Thyroid gland (tissue), 4 donors: Measurements from ENCODE around the gene ATP4B. TPM values are rescaled to one million over a fixed set of nuclear protein-coding genes. Genes with fewer than 3 reads are reported as not detected.

Experiments used
- DNase-seq, 2 donors: peaks; one replicate each; pipeline ENCODE4 v3.0.0-alpha.2; 2019
- H3K27ac ChIP-seq, 3 donors: fragments of 200-600 bp; sonication (generic); 1 replicate in 2 of 3; 2 replicates in 1 of 3; pipeline ENCODE4 v1.5.1; 2016 to 2019; ENCODE audit warnings: mild to moderate bottlenecking in 1 of 3, moderate library complexity in 1 of 3
- H3K27me3 ChIP-seq: fragments of 200-600 bp; sonication (generic); one replicate; pipeline ENCODE4 v1.5.1; 2019
- H3K36me3 ChIP-seq, 2 donors: fragments of 200-600 bp; sonication (generic); one replicate each; pipeline ENCODE4 v1.5.1; 2016 to 2019
- H3K4me1 ChIP-seq, 2 donors: fragments of 200-600 bp; sonication (generic); one replicate each; pipeline ENCODE4 v1.5.1; 2017 to 2019
- H3K4me3 ChIP-seq, 3 donors: fragments of 200-600 bp; sonication (generic); replicated peaks in 1 of 3; 1 replicate in 2 of 3; 2 replicates in 1 of 3; pipeline ENCODE4 v1.5.1; 2016; ENCODE audit warnings: mild to moderate bottlenecking in 1 of 3
- H3K9me3 ChIP-seq: fragments of 200-600 bp; sonication (generic); one replicate; pipeline ENCODE4 v1.5.1; 2017
- CTCF ChIP-seq, 6 experiments: fragments of 200-600 bp in 3 of 6; fragments of 450-650 bp in 3 of 6; sonication (generic) in 3 of 6; IDR thresholded peaks; one replicate each; pipeline ENCODE4 v1.5.1; 2016 to 2019; ENCODE audit warnings: antibody characterized with exemption in 6 of 6, mild to moderate bottlenecking in 2 of 6, inconsistent platforms in 1 of 6, moderate library complexity in 1 of 6
- POLR2A ChIP-seq, 2 donors: fragments of 450-650 bp; IDR thresholded peaks; one replicate each; pipeline ENCODE4 v1.6.1; 2017; ENCODE audit warnings: antibody characterized with exemption in 2 of 2, mild to moderate bottlenecking in 2 of 2, moderate library complexity in 1 of 2
- WGBS, 2 donors: methylation state at CpG; one replicate each; pipeline ENCODE4 v1.1.5; 2017; 5-methylcytosine and 5-hydroxymethylcytosine counted together
- intact Hi-C: fragments of 100-400 bp; cut with DNase I; formaldehyde crosslinking; loops from one replicate; pipeline ENCODE4 v1.15.1; 2023
- total RNA-seq, 4 donors: library from RNA; depleted of rRNA; stranded (reverse); fragments of >200 nt; gene quantifications; one replicate each; pipeline ENCODE4 v1.2.3, GENCODE V29; 2016

Gene ATP4B
- total RNA-seq, 4 donors from 2014 or later = not detected

GRCh38 chr13:113650731-113651148 is 7.3 kb downstream of the ATP4B start:
- TF ChIP-seq CTCF (IDR thresholded peaks at IDR 0.05) = no peak
- no peak for TF ChIP-seq POLR2A (IDR thresholded peaks at IDR 0.05)
- WGBS, 2 donors = 84 to 86% methylated on average over 16 of the region's 16 CpGs
- H3K4me3 ChIP-seq = no peak overlapping the region
- no peaks in the 10 kb centered on the region for H3K36me3 ChIP-seq
- peak; percentile 46 to 61 for DNase-seq
- intact Hi-C loops = no loop called here
- no peaks in the 10 kb centered on the region for H3K27me3 ChIP-seq
- H3K27ac ChIP-seq = peak overlapping the region; percentile 89 to 96 (median 94)
- peaks cover 41 to 53% of the 10 kb centered on the region in 2 donors for H3K4me1 ChIP-seq
- H3K9me3 ChIP-seq = no peaks in the 10 kb centered on the region

- TF ChIP-seq CTCF (IDR thresholded peaks at IDR 0.05) (no peak), POLR2A (IDR thresholded peaks at IDR 0.05) (peak in 1 of 2 donors; percentile 37)
- DNase-seq = peak; percentile 81 to 86
- intact Hi-C loops = no loop called here
- 36 to 63% methylated on average over 13 to 14 of the region's 15 CpGs for WGBS, 2 donors
- Histone ChIP-seq H3K36me3 (no peaks in the 10 kb centered on the region), H3K4me1 (peaks cover 46 to 58% of the 10 kb centered on the region in 2 donors), H3K4me3 (no peak overlapping the region), H3K27ac (peak overlapping the region; percentile 89 to 96 (median 94)), H3K27me3 (no peaks in the 10 kb centered on the region), H3K9me3 (no peaks in the 10 kb centered on the region)
Measured at GRCh38 chr13:113650275-113650674, 7.7 kb downstream of the ATP4B start.

- TF ChIP-seq CTCF (IDR thresholded peaks at IDR 0.05) (no peak), POLR2A (IDR thresholded peaks at IDR 0.05) (no peak)
- DNase-seq = peak in 1 of 2 donors; percentile 22
- 83 to 85% methylated on average over 17 of the region's 17 CpGs for WGBS, 2 donors
- H3K36me3 ChIP-seq = no peaks in the 10 kb centered on the region
- peaks cover 56 to 69% of the 10 kb centered on the region in 2 donors for H3K4me1 ChIP-seq
- intact Hi-C loops = no loop called here
- H3K27me3 ChIP-seq = no peaks in the 10 kb centered on the region
- no peaks in the 10 kb centered on the region for H3K9me3 ChIP-seq
- H3K4me3 ChIP-seq = no peak overlapping the region
- H3K27ac ChIP-seq = peak overlapping the region; percentile 89 to 96 (median 94)
Measured at GRCh38 chr13:113649212-113649611, 8.8 kb downstream of the ATP4B start.

- peak in 1 of 2 donors; percentile 46 for DNase-seq
- TF ChIP-seq CTCF (IDR thresholded peaks at IDR 0.05) = peak in 1 of 6 experiments; percentile 6
- no peak for TF ChIP-seq POLR2A (IDR thresholded peaks at IDR 0.05)
- Histone ChIP-seq H3K27ac (peak overlapping the region; percentile 89 to 96 (median 94)), H3K36me3 (no peaks in the 10 kb centered on the region), H3K9me3 (no peaks in the 10 kb centered on the region), H3K4me3 (no peak overlapping the region), H3K27me3 (no peaks in the 10 kb centered on the region), H3K4me1 (peaks cover 60 to 76% of the 10 kb centered on the region in 2 donors)
- WGBS, 2 donors = 61 to 63% methylated on average over 13 of the region's 13 CpGs
- intact Hi-C loops = no loop called here
Measured at GRCh38 chr13:113648216-113648610, 9.8 kb downstream of the ATP4B start.

- no peaks in the 10 kb centered on the region for H3K9me3 ChIP-seq
- H3K27ac ChIP-seq = peak overlapping the region; percentile 89 to 96 (median 94)
- 24 to 59% methylated on average over 28 to 36 of the region's 42 CpGs for WGBS, 2 donors
- TF ChIP-seq POLR2A (IDR thresholded peaks at IDR 0.05) (peak in 1 of 2 donors; percentile 39), CTCF (IDR thresholded peaks at IDR 0.05) (no peak)
- no peaks in the 10 kb centered on the region for H3K27me3 ChIP-seq
- H3K4me3 ChIP-seq = peak overlapping the region in 1 of 3 donors; percentile 14
- DNase-seq = peak; percentile 98
- no peaks in the 10 kb centered on the region for H3K36me3 ChIP-seq
- intact Hi-C loops = no loop called here
- peaks cover 62 to 81% of the 10 kb centered on the region in 2 donors for H3K4me1 ChIP-seq
Measured at GRCh38 chr13:113647351-113648215, 10.4 kb downstream of the ATP4B start.
